ENCODE results near the gene ZSWIM5. TPM values are rescaled to one million over a fixed set of nuclear protein-coding genes. Genes with fewer than 3 reads are reported as not detected.

The ZSWIM5 gene
- total and polyA plus RNA-seq, 9 of the 15 experiments (the other 6 are each of a cell fraction or from before 2014, with no cell fraction given), result under 0.01 to 0.07 (median 0.03) TPM; not detected in 3

DNA sequence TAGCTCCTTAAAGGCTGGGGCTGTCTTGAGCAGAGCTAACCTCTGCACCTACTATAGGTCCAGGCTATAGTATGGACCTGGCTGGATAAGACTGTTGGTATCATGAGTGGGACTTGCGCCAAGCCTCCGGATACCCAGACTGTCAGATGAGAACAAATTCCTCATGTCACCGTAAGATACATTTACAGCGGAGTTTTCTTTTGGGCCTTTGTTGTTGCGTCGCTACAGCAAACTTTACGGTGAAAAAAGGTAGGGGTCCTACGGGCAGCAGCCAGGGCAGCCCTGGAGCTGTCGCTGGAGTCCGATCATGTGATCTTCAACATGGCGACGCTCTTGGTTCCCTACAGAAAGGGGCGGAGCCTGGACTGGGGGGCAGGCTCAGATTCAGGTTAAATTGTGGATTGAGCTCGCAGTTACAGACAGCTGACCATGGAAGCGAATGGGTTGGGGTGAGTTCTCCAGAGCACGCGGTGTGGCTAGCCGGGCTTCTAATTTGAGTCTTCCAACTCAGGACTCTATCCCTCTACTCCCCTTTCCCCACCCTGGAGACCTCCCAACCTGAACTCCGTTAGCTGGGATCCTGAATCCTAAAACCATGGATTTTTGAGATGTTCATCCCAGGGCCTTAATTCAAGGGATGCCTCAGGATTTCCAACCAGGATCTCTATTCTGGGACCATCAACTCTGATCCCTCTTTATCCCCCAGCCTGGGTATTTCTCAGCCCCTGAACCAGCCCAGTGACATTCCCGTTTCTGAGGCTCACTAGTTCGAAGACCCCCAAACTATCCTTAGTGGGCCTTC is 194.4 kb downstream of the ZSWIM5 start, which contains the start of gene UROD (continued):
- TF ChIP-seq, protein P1, sequence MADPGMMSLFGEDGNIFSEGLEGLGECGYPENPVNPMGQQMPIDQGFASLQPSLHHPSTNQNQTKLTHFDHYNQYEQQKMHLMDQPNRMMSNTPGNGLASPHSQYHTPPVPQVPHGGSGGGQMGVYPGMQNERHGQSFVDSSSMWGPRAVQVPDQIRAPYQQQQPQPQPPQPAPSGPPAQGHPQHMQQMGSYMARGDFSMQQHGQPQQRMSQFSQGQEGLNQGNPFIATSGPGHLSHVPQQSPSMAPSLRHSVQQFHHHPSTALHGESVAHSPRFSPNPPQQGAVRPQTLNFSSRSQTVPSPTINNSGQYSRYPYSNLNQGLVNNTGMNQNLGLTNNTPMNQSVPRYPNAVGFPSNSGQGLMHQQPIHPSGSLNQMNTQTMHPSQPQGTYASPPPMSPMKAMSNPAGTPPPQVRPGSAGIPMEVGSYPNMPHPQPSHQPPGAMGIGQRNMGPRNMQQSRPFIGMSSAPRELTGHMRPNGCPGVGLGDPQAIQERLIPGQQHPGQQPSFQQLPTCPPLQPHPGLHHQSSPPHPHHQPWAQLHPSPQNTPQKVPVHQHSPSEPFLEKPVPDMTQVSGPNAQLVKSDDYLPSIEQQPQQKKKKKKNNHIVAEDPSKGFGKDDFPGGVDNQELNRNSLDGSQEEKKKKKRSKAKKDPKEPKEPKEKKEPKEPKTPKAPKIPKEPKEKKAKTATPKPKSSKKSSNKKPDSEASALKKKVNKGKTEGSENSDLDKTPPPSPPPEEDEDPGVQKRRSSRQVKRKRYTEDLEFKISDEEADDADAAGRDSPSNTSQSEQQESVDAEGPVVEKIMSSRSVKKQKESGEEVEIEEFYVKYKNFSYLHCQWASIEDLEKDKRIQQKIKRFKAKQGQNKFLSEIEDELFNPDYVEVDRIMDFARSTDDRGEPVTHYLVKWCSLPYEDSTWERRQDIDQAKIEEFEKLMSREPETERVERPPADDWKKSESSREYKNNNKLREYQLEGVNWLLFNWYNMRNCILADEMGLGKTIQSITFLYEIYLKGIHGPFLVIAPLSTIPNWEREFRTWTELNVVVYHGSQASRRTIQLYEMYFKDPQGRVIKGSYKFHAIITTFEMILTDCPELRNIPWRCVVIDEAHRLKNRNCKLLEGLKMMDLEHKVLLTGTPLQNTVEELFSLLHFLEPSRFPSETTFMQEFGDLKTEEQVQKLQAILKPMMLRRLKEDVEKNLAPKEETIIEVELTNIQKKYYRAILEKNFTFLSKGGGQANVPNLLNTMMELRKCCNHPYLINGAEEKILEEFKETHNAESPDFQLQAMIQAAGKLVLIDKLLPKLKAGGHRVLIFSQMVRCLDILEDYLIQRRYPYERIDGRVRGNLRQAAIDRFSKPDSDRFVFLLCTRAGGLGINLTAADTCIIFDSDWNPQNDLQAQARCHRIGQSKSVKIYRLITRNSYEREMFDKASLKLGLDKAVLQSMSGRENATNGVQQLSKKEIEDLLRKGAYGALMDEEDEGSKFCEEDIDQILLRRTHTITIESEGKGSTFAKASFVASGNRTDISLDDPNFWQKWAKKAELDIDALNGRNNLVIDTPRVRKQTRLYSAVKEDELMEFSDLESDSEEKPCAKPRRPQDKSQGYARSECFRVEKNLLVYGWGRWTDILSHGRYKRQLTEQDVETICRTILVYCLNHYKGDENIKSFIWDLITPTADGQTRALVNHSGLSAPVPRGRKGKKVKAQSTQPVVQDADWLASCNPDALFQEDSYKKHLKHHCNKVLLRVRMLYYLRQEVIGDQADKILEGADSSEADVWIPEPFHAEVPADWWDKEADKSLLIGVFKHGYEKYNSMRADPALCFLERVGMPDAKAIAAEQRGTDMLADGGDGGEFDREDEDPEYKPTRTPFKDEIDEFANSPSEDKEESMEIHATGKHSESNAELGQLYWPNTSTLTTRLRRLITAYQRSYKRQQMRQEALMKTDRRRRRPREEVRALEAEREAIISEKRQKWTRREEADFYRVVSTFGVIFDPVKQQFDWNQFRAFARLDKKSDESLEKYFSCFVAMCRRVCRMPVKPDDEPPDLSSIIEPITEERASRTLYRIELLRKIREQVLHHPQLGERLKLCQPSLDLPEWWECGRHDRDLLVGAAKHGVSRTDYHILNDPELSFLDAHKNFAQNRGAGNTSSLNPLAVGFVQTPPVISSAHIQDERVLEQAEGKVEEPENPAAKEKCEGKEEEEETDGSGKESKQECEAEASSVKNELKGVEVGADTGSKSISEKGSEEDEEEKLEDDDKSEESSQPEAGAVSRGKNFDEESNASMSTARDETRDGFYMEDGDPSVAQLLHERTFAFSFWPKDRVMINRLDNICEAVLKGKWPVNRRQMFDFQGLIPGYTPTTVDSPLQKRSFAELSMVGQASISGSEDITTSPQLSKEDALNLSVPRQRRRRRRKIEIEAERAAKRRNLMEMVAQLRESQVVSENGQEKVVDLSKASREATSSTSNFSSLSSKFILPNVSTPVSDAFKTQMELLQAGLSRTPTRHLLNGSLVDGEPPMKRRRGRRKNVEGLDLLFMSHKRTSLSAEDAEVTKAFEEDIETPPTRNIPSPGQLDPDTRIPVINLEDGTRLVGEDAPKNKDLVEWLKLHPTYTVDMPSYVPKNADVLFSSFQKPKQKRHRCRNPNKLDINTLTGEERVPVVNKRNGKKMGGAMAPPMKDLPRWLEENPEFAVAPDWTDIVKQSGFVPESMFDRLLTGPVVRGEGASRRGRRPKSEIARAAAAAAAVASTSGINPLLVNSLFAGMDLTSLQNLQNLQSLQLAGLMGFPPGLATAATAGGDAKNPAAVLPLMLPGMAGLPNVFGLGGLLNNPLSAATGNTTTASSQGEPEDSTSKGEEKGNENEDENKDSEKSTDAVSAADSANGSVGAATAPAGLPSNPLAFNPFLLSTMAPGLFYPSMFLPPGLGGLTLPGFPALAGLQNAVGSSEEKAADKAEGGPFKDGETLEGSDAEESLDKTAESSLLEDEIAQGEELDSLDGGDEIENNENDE (IDR thresholded peaks at IDR 0.05; ENCODE audit: low read depth, low read length), result peak; percentile 99
- TF ChIP-seq, protein P2, sequence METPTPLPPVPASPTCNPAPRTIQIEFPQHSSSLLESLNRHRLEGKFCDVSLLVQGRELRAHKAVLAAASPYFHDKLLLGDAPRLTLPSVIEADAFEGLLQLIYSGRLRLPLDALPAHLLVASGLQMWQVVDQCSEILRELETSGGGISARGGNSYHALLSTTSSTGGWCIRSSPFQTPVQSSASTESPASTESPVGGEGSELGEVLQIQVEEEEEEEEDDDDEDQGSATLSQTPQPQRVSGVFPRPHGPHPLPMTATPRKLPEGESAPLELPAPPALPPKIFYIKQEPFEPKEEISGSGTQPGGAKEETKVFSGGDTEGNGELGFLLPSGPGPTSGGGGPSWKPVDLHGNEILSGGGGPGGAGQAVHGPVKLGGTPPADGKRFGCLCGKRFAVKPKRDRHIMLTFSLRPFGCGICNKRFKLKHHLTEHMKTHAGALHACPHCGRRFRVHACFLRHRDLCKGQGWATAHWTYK (CRISPR knock-in tag; IDR thresholded peaks at IDR 0.05), result no peak
- TF ChIP-seq NR4A1 (CRISPR knock-in tag; IDR thresholded peaks at IDR 0.05), result no peak
- peak; percentile 74 for TF ChIP-seq NR4A1 (tag; IDR thresholded peaks at IDR 0.05)
- TF ChIP-seq PYGO2 (tag; IDR thresholded peaks at IDR 0.05), result no peak
- TF ChIP-seq XRCC4 (IDR thresholded peaks at IDR 0.05; ENCODE audit: extremely low read depth, insufficient read depth, insufficient read length), result no peak
- TF ChIP-seq ASH1L (IDR thresholded peaks at IDR 0.05; ENCODE audit: borderline replicate concordance, low read depth, partially characterized antibody), result no peak
- TF ChIP-seq, protein P3, sequence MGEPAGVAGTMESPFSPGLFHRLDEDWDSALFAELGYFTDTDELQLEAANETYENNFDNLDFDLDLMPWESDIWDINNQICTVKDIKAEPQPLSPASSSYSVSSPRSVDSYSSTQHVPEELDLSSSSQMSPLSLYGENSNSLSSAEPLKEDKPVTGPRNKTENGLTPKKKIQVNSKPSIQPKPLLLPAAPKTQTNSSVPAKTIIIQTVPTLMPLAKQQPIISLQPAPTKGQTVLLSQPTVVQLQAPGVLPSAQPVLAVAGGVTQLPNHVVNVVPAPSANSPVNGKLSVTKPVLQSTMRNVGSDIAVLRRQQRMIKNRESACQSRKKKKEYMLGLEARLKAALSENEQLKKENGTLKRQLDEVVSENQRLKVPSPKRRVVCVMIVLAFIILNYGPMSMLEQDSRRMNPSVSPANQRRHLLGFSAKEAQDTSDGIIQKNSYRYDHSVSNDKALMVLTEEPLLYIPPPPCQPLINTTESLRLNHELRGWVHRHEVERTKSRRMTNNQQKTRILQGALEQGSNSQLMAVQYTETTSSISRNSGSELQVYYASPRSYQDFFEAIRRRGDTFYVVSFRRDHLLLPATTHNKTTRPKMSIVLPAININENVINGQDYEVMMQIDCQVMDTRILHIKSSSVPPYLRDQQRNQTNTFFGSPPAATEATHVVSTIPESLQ (CRISPR knock-in tag; IDR thresholded peaks at IDR 0.05), result no peak
- no peak for TF ChIP-seq HSF4 (CRISPR knock-in tag; IDR thresholded peaks at IDR 0.05; ENCODE audit: borderline replicate concordance)
- TF ChIP-seq, protein P4, sequence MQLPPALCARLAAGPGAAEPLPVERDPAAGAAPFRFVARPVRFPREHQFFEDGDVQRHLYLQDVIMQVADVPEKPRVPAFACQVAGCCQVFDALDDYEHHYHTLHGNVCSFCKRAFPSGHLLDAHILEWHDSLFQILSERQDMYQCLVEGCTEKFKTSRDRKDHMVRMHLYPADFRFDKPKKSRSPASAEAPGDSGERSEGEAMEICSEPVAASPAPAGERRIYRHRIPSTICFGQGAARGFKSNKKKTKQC (CRISPR knock-in tag; IDR thresholded peaks at IDR 0.05), result peak; percentile 75; the same call in 1 of the 2 replicates
- TF ChIP-seq NFIC (IDR thresholded peaks at IDR 0.05), result no peak; the same call in 1 of the 2 replicates
- no peak for TF ChIP-seq PML (IDR thresholded peaks at IDR 0.05; ENCODE audit: low read length)
